Neural progenitor cell (in vitro differentiated cells): ENCODE measurements around the gene LMLN. TPM values are rescaled to one million over a fixed set of nuclear protein-coding genes. Genes with fewer than 3 reads are reported as not detected.

ENCODE experiments used
- DNase-seq: peaks from one replicate; pipeline ENCODE4 v3.0.0-alpha.2; 2016; ENCODE audit warnings: low spot score
- H2AFZ ChIP-seq: fragments of 200-600 bp; sonication (generic); replicated peaks from 2 replicates; pipeline ENCODE4 v1.6.1; 2016; ENCODE audit warnings: antibody characterized with exemption
- H3F3A ChIP-seq: fragments of 200-600 bp; sonication (generic); 2 replicates; pipeline ENCODE4 v1.6.1; 2016; ENCODE audit warnings: antibody characterized with exemption, low read depth
- H3K27ac ChIP-seq: fragments of 200-600 bp; sonication (generic); 2 replicates; pipeline ENCODE4 v1.5.1; 2016; ENCODE audit warnings: mild to moderate bottlenecking
- H3K27me3 ChIP-seq: fragments of 200-600 bp; sonication (generic); 2 replicates; pipeline ENCODE4 v1.6.1; 2016; ENCODE audit warnings: mild to moderate bottlenecking, moderate library complexity
- H3K36me3 ChIP-seq: fragments of 200-600 bp; sonication (generic); 2 replicates; pipeline ENCODE4 v1.5.1; 2016
- H3K4me1 ChIP-seq: fragments of 200-600 bp; sonication (generic); 2 replicates; pipeline ENCODE4 v1.6.1; 2016; ENCODE audit warnings: mixed run types
- H3K4me2 ChIP-seq: fragments of 200-600 bp; sonication (generic); 2 replicates; pipeline ENCODE4 v1.6.1; 2016
- H3K4me3 ChIP-seq: fragments of 200-600 bp; sonication (generic); 2 replicates; pipeline ENCODE4 v1.5.1; 2016
- H3K79me2 ChIP-seq: fragments of 200-600 bp; sonication (generic); 2 replicates; pipeline ENCODE4 v1.6.1; 2016; ENCODE audit warnings: low read depth
- H3K9ac ChIP-seq: fragments of 200-600 bp; sonication (generic); 2 replicates; pipeline ENCODE4 v1.6.1; 2016
- H3K9me3 ChIP-seq: fragments of 200-600 bp; sonication (generic); 2 replicates; pipeline ENCODE4 v1.5.1; 2016; ENCODE audit warnings: low read depth
- H4K20me1 ChIP-seq: fragments of 200-600 bp; sonication (generic); 2 replicates; pipeline ENCODE4 v1.6.1; 2016; ENCODE audit warnings: low read depth
- H3K27ac Mint-ChIP-seq: 3 replicates; pipeline ENCODE4 v1.8.0; 2021; ENCODE audit warnings: mixed read lengths
- H3K27me3 Mint-ChIP-seq: 2 replicates; pipeline ENCODE4 v1.8.0; 2022; ENCODE audit warnings: low read depth, mild to moderate bottlenecking, inconsistent platforms, moderate library complexity, mixed read lengths; ENCODE audit not compliant: insufficient read depth
- H3K36me3 Mint-ChIP-seq: 3 replicates; pipeline ENCODE4 v1.8.0; 2021; ENCODE audit warnings: mixed read lengths
- H3K4me1 Mint-ChIP-seq: 3 replicates; pipeline ENCODE4 v1.8.0; 2021; ENCODE audit warnings: mixed read lengths
- H3K4me3 Mint-ChIP-seq: 3 replicates; pipeline ENCODE4 v1.8.0; 2021; ENCODE audit warnings: mild to moderate bottlenecking, moderate library complexity, mixed read lengths
- H3K9me3 Mint-ChIP-seq: 3 replicates; pipeline ENCODE4 v1.8.0; 2020; ENCODE audit warnings: mixed read lengths
- CTCF ChIP-seq: fragments of 200-600 bp; sonication (generic); IDR thresholded peaks from 2 replicates; pipeline ENCODE4 v1.5.1; 2017; ENCODE audit warnings: antibody characterized with exemption, mild to moderate bottlenecking
- EZH2 ChIP-seq: fragments of 200-600 bp; sonication (generic); IDR thresholded peaks from 2 replicates; pipeline ENCODE4 v1.6.1; 2017; ENCODE audit warnings: antibody characterized with exemption, mild to moderate bottlenecking, moderate library complexity
- EZH2phosphoT487 ChIP-seq: fragments of 200-600 bp; sonication (generic); IDR thresholded peaks from 2 replicates; pipeline ENCODE4 v1.6.1; 2017; ENCODE audit warnings: antibody characterized with exemption
- total RNA-seq: library from RNA; depleted of rRNA; stranded (reverse); fragments of >200 nt; gene quantifications from 2 replicates; pipeline ENCODE4 v1.2.3, GENCODE V29; 2015; ENCODE audit warnings: low replicate concordance

The LMLN gene
- total RNA-seq, 1 donor from 2014 or later, result 11.2 TPM

- H3K9ac ChIP-seq, result peak overlapping the region; percentile 100
- peak overlapping the region; percentile 98 for H3K4me3 Mint-ChIP-seq
- H3K4me3 ChIP-seq, result peak overlapping the region; percentile 89
- peak overlapping the region; percentile 98 for H3K27ac ChIP-seq
- peaks cover 23% of the 10 kb centered on the region for H3K4me1 Mint-ChIP-seq
- H3K79me2 ChIP-seq, result peaks cover 50% of the 10 kb centered on the region
- peaks cover 61% of the 10 kb centered on the region for H3F3A ChIP-seq
- peaks cover 31% of the 10 kb centered on the region for H3K36me3 ChIP-seq
- peak overlapping the region; percentile 87 for H3K4me2 ChIP-seq
- H3K27ac Mint-ChIP-seq, result peak overlapping the region; percentile 100
- no peaks in the 10 kb centered on the region for H3K9me3 ChIP-seq
- H3K9me3 Mint-ChIP-seq, result no peaks in the 10 kb centered on the region
- no peak overlapping the region for H2AFZ ChIP-seq
- peaks cover 22% of the 10 kb centered on the region for H3K36me3 Mint-ChIP-seq
- DNase-seq, result peak; percentile 13
- no peak for TF ChIP-seq EZH2phosphoT487
- no peak for TF ChIP-seq CTCF
- TF ChIP-seq EZH2, result no peak
- peaks cover 18% of the 10 kb centered on the region for H3K4me1 ChIP-seq
- H3K27me3 ChIP-seq, result no peaks in the 10 kb centered on the region
- H4K20me1 ChIP-seq, result peaks cover 53% of the 10 kb centered on the region
- peaks cover 7% of the 10 kb centered on the region for H3K27me3 Mint-ChIP-seq
Measured at GRCh38 chr3:197950677-197951061, 9.3 kb upstream of the LMLN start.

GRCh38 chr3:197951392-197951990, 8.5 kb upstream of the LMLN start:
- H3K27me3 Mint-ChIP-seq, result peaks cover 7% of the 10 kb centered on the region
- peaks cover 50% of the 10 kb centered on the region for H3K79me2 ChIP-seq
- TF ChIP-seq CTCF (no peak), EZH2phosphoT487 (no peak), EZH2 (no peak)
- no peak for DNase-seq
- H3K4me2 ChIP-seq, result peak overlapping the region; percentile 87
- peaks cover 22% of the 10 kb centered on the region for H3K36me3 Mint-ChIP-seq
- peak overlapping the region; percentile 100 for H3K9ac ChIP-seq
- peaks cover 70% of the 10 kb centered on the region for H3F3A ChIP-seq
- H3K9me3 ChIP-seq, result no peaks in the 10 kb centered on the region
- H3K27me3 ChIP-seq, result no peaks in the 10 kb centered on the region
- no peak overlapping the region for H3K27ac Mint-ChIP-seq
- no peak overlapping the region for H2AFZ ChIP-seq
- peaks cover 23% of the 10 kb centered on the region for H3K4me1 Mint-ChIP-seq
- H3K4me3 Mint-ChIP-seq, result peak overlapping the region; percentile 98
- no peaks in the 10 kb centered on the region for H3K9me3 Mint-ChIP-seq
- peaks cover 18% of the 10 kb centered on the region for H3K4me1 ChIP-seq
- peaks cover 61% of the 10 kb centered on the region for H4K20me1 ChIP-seq
- peak overlapping the region; percentile 89 for H3K4me3 ChIP-seq
- H3K27ac ChIP-seq, result no peak overlapping the region
- peaks cover 31% of the 10 kb centered on the region for H3K36me3 ChIP-seq

GRCh38 chr3:197952440-197952839, 7.6 kb upstream of the LMLN start:
- H3K9ac ChIP-seq, result peak overlapping the region; percentile 16
- H3K36me3 ChIP-seq, result peaks cover 31% of the 10 kb centered on the region
- no peak overlapping the region for H3K27ac Mint-ChIP-seq
- H3K36me3 Mint-ChIP-seq, result peaks cover 25% of the 10 kb centered on the region
- TF ChIP-seq EZH2 (no peak), EZH2phosphoT487 (no peak), CTCF (no peak)
- H3K27me3 ChIP-seq, result no peaks in the 10 kb centered on the region
- H3K4me1 Mint-ChIP-seq, result peaks cover 23% of the 10 kb centered on the region
- H3K79me2 ChIP-seq, result peaks cover 50% of the 10 kb centered on the region
- H3K27ac ChIP-seq, result no peak overlapping the region
- peak overlapping the region; percentile 87 for H3K4me2 ChIP-seq
- peak overlapping the region; percentile 76 for H3K4me3 Mint-ChIP-seq
- DNase-seq, result no peak
- no peak overlapping the region for H2AFZ ChIP-seq
- H3K27me3 Mint-ChIP-seq, result peaks cover 7% of the 10 kb centered on the region
- H3K4me1 ChIP-seq, result peaks cover 18% of the 10 kb centered on the region
- H4K20me1 ChIP-seq, result peaks cover 67% of the 10 kb centered on the region
- peaks cover 79% of the 10 kb centered on the region for H3F3A ChIP-seq
- H3K4me3 ChIP-seq, result peak overlapping the region; percentile 89
- no peaks in the 10 kb centered on the region for H3K9me3 ChIP-seq
- H3K9me3 Mint-ChIP-seq, result no peaks in the 10 kb centered on the region
